RWPE1 (cell line): ENCODE measurements around the gene CDC25B.
A peak's percentile ranks its signal among the peaks of the same experiment; 100 is the strongest.

Experiments used
- CTCF ChIA-PET: fragments of 350-600 bp; sonication (Branson Sonifier 250); formaldehyde crosslinking; extraction: SDS; loops from one replicate; lab custom pipeline; 2021; lab: Yijun Ruan, JAX
- POLR2A ChIA-PET: fragments of 400-600 bp; formaldehyde crosslinking; extraction: SDS; loops from one replicate; lab custom pipeline; 2020; ENCODE audit warnings: antibody characterized with exemption; ENCODE audit not compliant: low non-redundant PET; lab: Yijun Ruan, JAX
- DNase-seq: peaks from one replicate; pipeline ENCODE4 v3.0.0; 2012; ENCODE audit warnings: low spot score
- H3K27ac ChIP-seq: fragments of 450-650 bp; 2 replicates; pipeline ENCODE4 v1.5.1; 2017
- CTCF ChIP-seq: fragments of 450-650 bp; conservative IDR thresholded peaks from 2 replicates; pipeline ENCODE4 v1.5.1; 2017; ENCODE audit warnings: low read depth, mild to moderate bottlenecking

CDC25B gene

GRCh38 chr20:3795511-3796468 lies at the start of gene CDC25B:
Gene CDC25B (plus strand): TSS chr20:3796310. CDS start chr20:3796532, 222 bp downstream.
- ChIA-PET POLR2A (interaction anchor here (0.5 to 1.3 kb wide), 4 partner anchors 9 to 1288 kb away, joined by 4 to 13 read pairs (median 6); partner anchors contain the start of genes AP5S1 and CENPB), CTCF (interaction anchor here (0.6 to 3.5 kb wide), 5 partner anchors 8 to 85 kb away, joined by 3 to 17 read pairs (median 5); partner anchors contain the start of gene AP5S1)
- no peak for TF ChIP-seq CTCF
- DNase-seq = peak; percentile 93
- H3K27ac ChIP-seq = peak within 1 kb of the TSS; percentile 100

- H3K27ac ChIP-seq = no peak overlapping the region
- ChIA-PET CTCF (interaction anchor here (0.7 to 1.9 kb wide), 3 partner anchors 37 to 71 kb away, joined by 3 to 5 read pairs (median 4); partner anchors contain the start of gene CENPB), POLR2A (interaction anchor here (0.7 kb wide), 1 partner anchor 20 kb away, joined by 3 read pairs; the partner anchor contains the start of gene ADISSP)
- no peak for DNase-seq
- no peak for TF ChIP-seq CTCF
These were observed 48.6 kb upstream of the CDC25B start for GRCh38 chr20:3747471-3747870.

- POLR2A ChIA-PET = interaction anchor here (0.7 kb wide), 1 partner anchor 19 kb away, joined by 3 read pairs; the partner anchor contains the start of gene ADISSP
- DNase-seq = no peak
- no peak for TF ChIP-seq CTCF
- no peak overlapping the region for H3K27ac ChIP-seq
- CTCF ChIA-PET = interaction anchor here (0.7 to 2.0 kb wide), 3 partner anchors 38 to 71 kb away, joined by 4 to 11 read pairs (median 5); no protein-coding TSS in a partner anchor
These were observed 48.0 kb upstream of the CDC25B start for GRCh38 chr20:3748073-3748472.

- DNase-seq = no peak
- CTCF ChIA-PET = interaction anchor here (0.6 to 2.0 kb wide), 7 partner anchors 10 to 72 kb away, joined by 3 to 11 read pairs (median 4); partner anchors contain the start of genes ADISSP and AP5S1
- TF ChIP-seq CTCF = no peak
- no peak overlapping the region for H3K27ac ChIP-seq
- POLR2A ChIA-PET = no interaction called here
These were observed 46.9 kb upstream of the CDC25B start for GRCh38 chr20:3749087-3749688.

- ChIA-PET CTCF (interaction anchor here (0.6 to 2.0 kb wide), 8 partner anchors 9 to 272 kb away, joined by 3 to 11 read pairs (median 4); partner anchors contain the start of genes ADISSP and AP5S1), POLR2A (no interaction called here)
- peak; percentile 61 for DNase-seq
- H3K27ac ChIP-seq = no peak overlapping the region
- TF ChIP-seq CTCF = peak; percentile 81
These were observed 46.2 kb upstream of the CDC25B start for GRCh38 chr20:3749689-3750531.
